ENCODE results near the gene RTP5. TPM values are rescaled to one million over a fixed set of nuclear protein-coding genes. Genes with fewer than 3 reads are reported as not detected.

The RTP5 gene
- total RNA-seq, 1 donor from 2014 or later, result not detected

GRCh38 chr2:241855245-241855887, 14.2 kb upstream of the RTP5 start:
- Histone ChIP-seq H3K9me3 (ENCODE audit: insufficient read depth, low read depth, low read length) (no peaks in the 10 kb centered on the region), H3K27ac (ENCODE audit: low read depth, low read length) (no peak overlapping the region), H3K79me2 (ENCODE audit: insufficient read depth, low read length) (no peaks in the 10 kb centered on the region), H2AFZ (ENCODE audit: low read depth, low read length) (no peak overlapping the region), H3K9ac (ENCODE audit: low read length) (no peak overlapping the region), H3K27me3 (ENCODE audit: insufficient read depth, low read length) (no peaks in the 10 kb centered on the region), H4K20me1 (ENCODE audit: insufficient read depth, low read length) (no peaks in the 10 kb centered on the region), H3K36me3 (ENCODE audit: insufficient read depth, low read length) (no peaks in the 10 kb centered on the region), H3K4me1 (ENCODE audit: insufficient read depth, low read length) (peaks cover 9% of the 10 kb centered on the region), H3K4me3 (ENCODE audit: insufficient read depth, low read depth, low read length) (no peak overlapping the region), H3K4me2 (ENCODE audit: low read length) (no peak overlapping the region)
- Mint-ChIP-seq H3K27me3 (ENCODE audit: low read depth, unreplicated experiment) (peaks cover 14% of the 10 kb centered on the region), H3K4me1 (ENCODE audit: low read depth, unreplicated experiment) (no peaks in the 10 kb centered on the region), H3K4me3 (ENCODE audit: unreplicated experiment) (no peak overlapping the region), H3K27ac (ENCODE audit: unreplicated experiment) (no peak overlapping the region), H3K9me3 (ENCODE audit: unreplicated experiment) (no peaks in the 10 kb centered on the region), H3K36me3 (ENCODE audit: low read depth, unreplicated experiment) (no peaks in the 10 kb centered on the region)
- DNase-seq (ENCODE audit: low read depth) (no peak), FAIRE-seq (no peak)
- TF ChIP-seq EZH2 (IDR thresholded peaks at IDR 0.05; ENCODE audit: insufficient read depth, low read length) (no peak), CTCF (IDR thresholded peaks at IDR 0.05; ENCODE audit: insufficient read depth, low read depth, low read length) (no peak)

GRCh38 chr2:241855888-241856422, 13.6 kb upstream of the RTP5 start:
- Histone ChIP-seq H3K27ac (ENCODE audit: low read depth, low read length) (no peak overlapping the region), H3K36me3 (ENCODE audit: insufficient read depth, low read length) (no peaks in the 10 kb centered on the region), H3K4me1 (ENCODE audit: insufficient read depth, low read length) (peaks cover 9% of the 10 kb centered on the region), H3K9ac (ENCODE audit: low read length) (no peak overlapping the region), H4K20me1 (ENCODE audit: insufficient read depth, low read length) (no peaks in the 10 kb centered on the region), H3K4me2 (ENCODE audit: low read length) (no peak overlapping the region), H3K9me3 (ENCODE audit: insufficient read depth, low read depth, low read length) (no peaks in the 10 kb centered on the region), H3K27me3 (ENCODE audit: insufficient read depth, low read length) (no peaks in the 10 kb centered on the region), H2AFZ (ENCODE audit: low read depth, low read length) (no peak overlapping the region), H3K4me3 (ENCODE audit: insufficient read depth, low read depth, low read length) (no peak overlapping the region), H3K79me2 (ENCODE audit: insufficient read depth, low read length) (no peaks in the 10 kb centered on the region)
- no peak overlapping the region for H3K4me3 Mint-ChIP-seq (ENCODE audit: unreplicated experiment)
- H3K9me3 Mint-ChIP-seq (ENCODE audit: unreplicated experiment), result no peaks in the 10 kb centered on the region
- peaks cover 14% of the 10 kb centered on the region for H3K27me3 Mint-ChIP-seq (ENCODE audit: low read depth, unreplicated experiment)
- TF ChIP-seq CTCF (IDR thresholded peaks at IDR 0.05; ENCODE audit: insufficient read depth, low read depth, low read length), result no peak
- TF ChIP-seq EZH2 (IDR thresholded peaks at IDR 0.05; ENCODE audit: insufficient read depth, low read length), result no peak
- no peaks in the 10 kb centered on the region for H3K4me1 Mint-ChIP-seq (ENCODE audit: low read depth, unreplicated experiment)
- no peaks in the 10 kb centered on the region for H3K36me3 Mint-ChIP-seq (ENCODE audit: low read depth, unreplicated experiment)
- DNase-seq (ENCODE audit: low read depth) (no peak), FAIRE-seq (no peak)
- no peak overlapping the region for H3K27ac Mint-ChIP-seq (ENCODE audit: unreplicated experiment)

- Histone ChIP-seq H3K27me3 (ENCODE audit: insufficient read depth, low read length) (peaks cover 4% of the 10 kb centered on the region), H2AFZ (ENCODE audit: low read depth, low read length) (no peak overlapping the region), H3K4me3 (ENCODE audit: insufficient read depth, low read depth, low read length) (no peak overlapping the region), H3K27ac (ENCODE audit: low read depth, low read length) (no peak overlapping the region), H4K20me1 (ENCODE audit: insufficient read depth, low read length) (no peaks in the 10 kb centered on the region), H3K9me3 (ENCODE audit: insufficient read depth, low read depth, low read length) (no peaks in the 10 kb centered on the region), H3K36me3 (ENCODE audit: insufficient read depth, low read length) (no peaks in the 10 kb centered on the region), H3K4me1 (ENCODE audit: insufficient read depth, low read length) (peaks cover 9% of the 10 kb centered on the region), H3K4me2 (ENCODE audit: low read length) (no peak overlapping the region), H3K79me2 (ENCODE audit: insufficient read depth, low read length) (no peaks in the 10 kb centered on the region), H3K9ac (ENCODE audit: low read length) (no peak overlapping the region)
- no peaks in the 10 kb centered on the region for H3K36me3 Mint-ChIP-seq (ENCODE audit: low read depth, unreplicated experiment)
- no peaks in the 10 kb centered on the region for H3K9me3 Mint-ChIP-seq (ENCODE audit: unreplicated experiment)
- no peak overlapping the region for H3K27ac Mint-ChIP-seq (ENCODE audit: unreplicated experiment)
- H3K4me3 Mint-ChIP-seq (ENCODE audit: unreplicated experiment), result no peak overlapping the region
- H3K4me1 Mint-ChIP-seq (ENCODE audit: low read depth, unreplicated experiment), result no peaks in the 10 kb centered on the region
- H3K27me3 Mint-ChIP-seq (ENCODE audit: low read depth, unreplicated experiment), result peaks cover 14% of the 10 kb centered on the region
- DNase-seq (ENCODE audit: low read depth), result no peak
- TF ChIP-seq CTCF (IDR thresholded peaks at IDR 0.05; ENCODE audit: insufficient read depth, low read depth, low read length), result no peak
- no peak for TF ChIP-seq EZH2 (IDR thresholded peaks at IDR 0.05; ENCODE audit: insufficient read depth, low read length)
- FAIRE-seq, result no peak
These were observed 12.4 kb upstream of the RTP5 start for GRCh38 chr2:241857041-241857541.
